GM18519 (cell line): ENCODE data around the gene ALAS1.

Experiments used
- ATAC-seq: cut with Tn5 transposase; IDR thresholded peaks from one replicate; pipeline ENCODE4 v1.9.1; 2021; ENCODE audit warnings: mild to moderate bottlenecking, moderate library complexity; ENCODE audit not compliant: unreplicated experiment, low FRiP score

ALAS1 gene

GRCh38 chr3:52232279-52233107 is 34.5 kb downstream of the ALAS1 start:
- ATAC-seq, result no peak

GRCh38 chr3:52233108-52233591 is 35.2 kb downstream of the ALAS1 start:
- no peak for ATAC-seq

- ATAC-seq, result no peak
Observed at GRCh38 chr3:52233968-52234367, 36.0 kb downstream of the ALAS1 start.

GRCh38 chr3:52234516-52235447 is 36.8 kb downstream of the ALAS1 start:
- no peak for ATAC-seq

GRCh38 chr3:52236424-52236886 is 38.5 kb downstream of the ALAS1 start:
- no peak for ATAC-seq

- ATAC-seq, result no peak
Observed at GRCh38 chr3:52237006-52237656, 39.2 kb downstream of the ALAS1 start.

GRCh38 chr3:52237657-52238172 is 39.8 kb downstream of the ALAS1 start:
- no peak for ATAC-seq

- ATAC-seq, result no peak
Observed at GRCh38 chr3:52238193-52238760, 40.3 kb downstream of the ALAS1 start.

- peak; percentile 58 for ATAC-seq
Observed at GRCh38 chr3:52238761-52239701, 41.1 kb downstream of the ALAS1 start, which contains the start of gene TWF2. Gene TWF2 (minus strand): TSS chr3:52239158. CDS start chr3:52239016, 142 bp downstream.

- no peak for ATAC-seq
Observed at GRCh38 chr3:52240059-52240885, 42.3 kb downstream of the ALAS1 start.

GRCh38 chr3:52240886-52241370 is 43.0 kb downstream of the ALAS1 start:
- no peak for ATAC-seq

- no peak for ATAC-seq
Observed at GRCh38 chr3:52242039-52242438, 44.1 kb downstream of the ALAS1 start.

- peak; percentile 31 for ATAC-seq
Observed at GRCh38 chr3:52243791-52244628, 46.0 kb downstream of the ALAS1 start.

- no peak for ATAC-seq
Observed at GRCh38 chr3:52245322-52246263, 47.6 kb downstream of the ALAS1 start, which contains the start of gene PPM1M. Gene PPM1M (plus strand): TSS chr3:52245759. CDS start chr3:52245825, 66 bp downstream.

- ATAC-seq, result no peak
Observed at GRCh38 chr3:52246264-52246620, 48.3 kb downstream of the ALAS1 start.
